ENCODE data around the gene GRIN2A. TPM values are rescaled to one million over a fixed set of nuclear protein-coding genes. Genes with fewer than 3 reads are reported as not detected.

GRIN2A gene
- total and polyA plus RNA-seq, 2 donors (not counting 3 experiments of a cell fraction or from before 2014, with no cell fraction given) = not detected

GRCh38 chr16:9817586-9817985 lies 364.6 kb downstream of the GRIN2A start:
- ChIA-PET POLR2A (no interaction called here), CTCF (no interaction called here)
- H3K27me3 ChIP-seq (ENCODE audit: control insufficient read depth in 2 of 2, insufficient read depth in 2 of 2, low read length in 2 of 2) = peaks cover 0 to 2% of the 10 kb centered on the region in 2 experiments
- H2AFZ ChIP-seq (ENCODE audit: low read depth, low read length) = no peak overlapping the region
- H3K79me2 ChIP-seq (ENCODE audit: control insufficient read depth, insufficient read depth, low read length) = no peaks in the 10 kb centered on the region
- TF ChIP-seq MYC (IDR thresholded peaks at IDR 0.05; ENCODE audit: low read depth, low read length) = no peak
- H3K9me1 ChIP-seq (replicated peaks; ENCODE audit: control insufficient read depth, extremely low read depth, insufficient read depth, low read length) = no peaks in the 10 kb centered on the region
- no TSS peak for BruUV-seq (replicated peaks)
- no peak overlapping the region for H3K27ac ChIP-seq (ENCODE audit: insufficient read depth, low read depth, low read length)
- H3K9ac ChIP-seq (replicated peaks; ENCODE audit: extremely low read depth, insufficient read depth, low read length) = no peak overlapping the region
- H3K9me3 ChIP-seq (replicated peaks; ENCODE audit: control insufficient read depth, insufficient read depth, low read length) = no peaks in the 10 kb centered on the region
- DNase-seq (ENCODE audit: low read depth, low spot score) (no peak), FAIRE-seq (no peak)
- no peaks in the 10 kb centered on the region for H4K20me1 ChIP-seq (replicated peaks; ENCODE audit: control insufficient read depth, extremely low read depth, insufficient read depth, low read length)
- dilution Hi-C loops (cut with MboI; ENCODE audit: extremely low pct_ligation_motif_present, low sequenced_read_pairs) = no loop called here
- intact Hi-C loops (cut with micrococcal nuclease) = no loop called here
- no peaks in the 10 kb centered on the region for H3K36me3 ChIP-seq (ENCODE audit: control insufficient read depth in 2 of 2, extremely low read depth in 1 of 2, insufficient read depth in 2 of 2, low read length in 2 of 2)
- no peaks in the 10 kb centered on the region for H3K4me1 ChIP-seq (ENCODE audit: control insufficient read depth, extremely low read depth, insufficient read depth, low read length)
- no peak overlapping the region for H3K4me2 ChIP-seq (ENCODE audit: insufficient read depth, low read length)
- no peak overlapping the region for H3K4me3 ChIP-seq (replicated peaks in 1 of 3; ENCODE audit: insufficient read depth in 1 of 3, low read depth in 1 of 3, low read length in 3 of 3)

GRCh38 chr16:9816644-9817043 lies 365.6 kb downstream of the GRIN2A start:
- no peak for FAIRE-seq
- no peak overlapping the region for H3K4me3 ChIP-seq (replicated peaks in 1 of 3; ENCODE audit: insufficient read depth in 1 of 3, low read depth in 1 of 3, low read length in 3 of 3)
- H3K9ac ChIP-seq (replicated peaks; ENCODE audit: extremely low read depth, insufficient read depth, low read length) = no peak overlapping the region
- dilution Hi-C loops (cut with MboI; ENCODE audit: extremely low pct_ligation_motif_present, low sequenced_read_pairs) (no loop called here), intact Hi-C loops (cut with micrococcal nuclease) (no loop called here)
- H3K9me1 ChIP-seq (replicated peaks; ENCODE audit: control insufficient read depth, extremely low read depth, insufficient read depth, low read length) = no peaks in the 10 kb centered on the region
- H3K79me2 ChIP-seq (ENCODE audit: control insufficient read depth, insufficient read depth, low read length) = no peaks in the 10 kb centered on the region
- H3K4me1 ChIP-seq (ENCODE audit: control insufficient read depth, extremely low read depth, insufficient read depth, low read length) = no peaks in the 10 kb centered on the region
- no peak overlapping the region for H3K4me2 ChIP-seq (ENCODE audit: insufficient read depth, low read length)
- BruUV-seq (replicated peaks) = no TSS peak
- TF ChIP-seq EZH2 (IDR thresholded peaks at IDR 0.05; ENCODE audit: borderline replicate concordance, low read depth, low read length, severe bottlenecking) (no peak), POLR2A (IDR thresholded peaks at IDR 0.05; ENCODE audit: low read depth, low read length) (no peak), GATA2 (IDR thresholded peaks at IDR 0.05; ENCODE audit: insufficient read depth, insufficient read length, low read depth, low read length) (no peak), CTCF (IDR thresholded peaks at IDR 0.05; ENCODE audit: extremely low read depth in 1 of 2, insufficient read depth in 1 of 2, low read depth in 1 of 2, low read length in 2 of 2) (no peak), MYC (IDR thresholded peaks at IDR 0.05; ENCODE audit: low read depth, low read length) (no peak), FOS (IDR thresholded peaks at IDR 0.05; ENCODE audit: borderline replicate concordance, insufficient read depth, low read length) (no peak), POLR2AphosphoS5 (IDR thresholded peaks at IDR 0.05; ENCODE audit: insufficient read depth, low read depth, low read length) (no peak), JUN (IDR thresholded peaks at IDR 0.05; ENCODE audit: borderline replicate concordance, insufficient read depth, insufficient read length, low read depth) (no peak), MAX (IDR thresholded peaks at IDR 0.05; ENCODE audit: insufficient read depth, insufficient read length) (no peak)
- no peak overlapping the region for H3K27ac ChIP-seq (ENCODE audit: insufficient read depth, low read depth, low read length)
- H3K27me3 ChIP-seq (ENCODE audit: control insufficient read depth in 2 of 2, insufficient read depth in 2 of 2, low read length in 2 of 2) = peaks cover 0 to 2% of the 10 kb centered on the region in 2 experiments
- H4K20me1 ChIP-seq (replicated peaks; ENCODE audit: control insufficient read depth, extremely low read depth, insufficient read depth, low read length) = no peaks in the 10 kb centered on the region
- H3K36me3 ChIP-seq (ENCODE audit: control insufficient read depth in 2 of 2, extremely low read depth in 1 of 2, insufficient read depth in 2 of 2, low read length in 2 of 2) = no peaks in the 10 kb centered on the region
- H3K9me3 ChIP-seq (replicated peaks; ENCODE audit: control insufficient read depth, insufficient read depth, low read length) = no peaks in the 10 kb centered on the region
- no peak for DNase-seq (ENCODE audit: low read depth, low spot score)
- POLR2A ChIA-PET = no interaction called here
- CTCF ChIA-PET = no interaction called here
- no peak overlapping the region for H2AFZ ChIP-seq (ENCODE audit: low read depth, low read length)
